IMR-90 (cell line): ENCODE results near the gene PRR36. TPM values are rescaled to one million over a fixed set of nuclear protein-coding genes. Genes with fewer than 3 reads are reported as not detected.

Source experiments
- ATAC-seq: fragments of 200-7000 bp; cut with Tn5 transposase; 2 replicates; pipeline ENCODE4 v1.9.1; 2020; ENCODE audit warnings: low read depth, mild to moderate bottlenecking, moderate library complexity
- BruUV-seq: library from RNA; stranded (reverse); fragments of 400-500 nt; replicated peaks from 2 replicates; lab custom pipeline; 2021; lab: Mats Ljungman, UMichigan
- CTCF ChIA-PET: fragments of 300-600 bp; formaldehyde crosslinking; extraction: SDS; loops from one replicate; lab custom pipeline; 2021; ENCODE audit warnings: antibody characterized with exemption; lab: Yijun Ruan, JAX
- POLR2A ChIA-PET: fragments of 300-600 bp; sonication (Branson Sonifier 250); formaldehyde crosslinking; loops from one replicate; lab custom pipeline; 2022; ENCODE audit warnings: antibody characterized with exemption; ENCODE audit not compliant: unreplicated experiment; lab: Charles Lee
- DNase-seq: peaks from one replicate; pipeline ENCODE4 v3.0.0; 2013
- H2AFZ ChIP-seq: replicated peaks from 2 replicates; pipeline ENCODE3; 2013; ENCODE audit warnings: low read length, mild to moderate bottlenecking; ENCODE audit not compliant: poor library complexity
- H2AK5ac ChIP-seq: 2 replicates; pipeline ENCODE4 v1.6.1; 2013; ENCODE audit warnings: low read depth, low read length, inconsistent platforms
- H2AK9ac ChIP-seq: replicated peaks from 2 replicates; pipeline ENCODE3; 2013; ENCODE audit warnings: mild to moderate bottlenecking, low read depth, low read length, moderate library complexity; ENCODE audit not compliant: poor library complexity
- H2BK120ac ChIP-seq: 2 replicates; pipeline ENCODE4 v1.6.1; 2013; ENCODE audit warnings: low read depth, low read length, inconsistent platforms
- H2BK15ac ChIP-seq: 3 replicates; pipeline ENCODE4 v1.6.1; 2013; ENCODE audit warnings: low read depth, low read length, inconsistent platforms
- H2BK20ac ChIP-seq: 2 replicates; pipeline ENCODE4 v1.6.1; 2013; ENCODE audit warnings: low read depth, mild to moderate bottlenecking, inconsistent platforms, low read length, moderate library complexity
- H2BK5ac ChIP-seq: 2 replicates; pipeline ENCODE4 v1.6.1; 2013; ENCODE audit warnings: mild to moderate bottlenecking, low read depth, low read length, inconsistent platforms; ENCODE audit not compliant: poor library complexity, severe bottlenecking
- H3K14ac ChIP-seq: replicated peaks from 2 replicates; pipeline ENCODE4 v1.6.1; 2013; ENCODE audit warnings: low read depth, low read length, inconsistent platforms
- H3K18ac ChIP-seq: 2 replicates; pipeline ENCODE4 v1.6.1; 2013; ENCODE audit warnings: low read depth, low read length, control low read depth
- H3K23ac ChIP-seq: 2 replicates; pipeline ENCODE4 v1.6.1; 2013; ENCODE audit warnings: low read depth, low read length, inconsistent platforms
- H3K27ac ChIP-seq: 2 replicates; pipeline ENCODE4 v1.5.1; 2013; ENCODE audit warnings: mild to moderate bottlenecking, control low read depth, low read length; ENCODE audit not compliant: insufficient read depth
- H3K27me3 ChIP-seq: 2 replicates; pipeline ENCODE4 v1.6.1; 2013; ENCODE audit warnings: low read length; ENCODE audit not compliant: control insufficient read depth, insufficient read depth
- H3K36me3 ChIP-seq: 2 replicates; pipeline ENCODE4 v1.6.1; 2013; ENCODE audit warnings: low read length, mixed read lengths; ENCODE audit not compliant: control insufficient read depth, insufficient read depth
- H3K4ac ChIP-seq: 2 replicates; pipeline ENCODE4 v1.6.1; 2013; ENCODE audit warnings: low read depth, low read length, inconsistent platforms
- H3K4me1 ChIP-seq: 2 replicates; pipeline ENCODE4 v1.6.1; 2013; ENCODE audit warnings: low read length, mixed read lengths; ENCODE audit not compliant: control insufficient read depth, insufficient read depth
- H3K4me2 ChIP-seq: 2 replicates; pipeline ENCODE4 v1.6.1; 2013; ENCODE audit warnings: low read depth, mild to moderate bottlenecking, control low read depth, low read length, moderate library complexity
- H3K4me3 ChIP-seq: 2 replicates; pipeline ENCODE4 v1.5.1; 2013; ENCODE audit warnings: low read depth, mild to moderate bottlenecking, control low read depth, low read length, moderate library complexity; ENCODE audit not compliant: insufficient read depth
- H3K56ac ChIP-seq: 2 replicates; pipeline ENCODE4 v1.6.1; 2013; ENCODE audit warnings: low read length, inconsistent platforms; ENCODE audit not compliant: insufficient read depth; ENCODE audit errors: extremely low read depth
- H3K79me1 ChIP-seq, 2 experiments: 2 replicates each; pipeline ENCODE4 v1.6.1; 2013; ENCODE audit warnings: low read length in 2 of 2, inconsistent platforms in 1 of 2, low read depth in 1 of 2
- H3K9ac ChIP-seq: 2 replicates; pipeline ENCODE4 v1.6.1; 2013; ENCODE audit warnings: low read depth, low read length, control low read depth
- H3K9me1 ChIP-seq: 2 replicates; pipeline ENCODE4 v1.6.1; 2013; ENCODE audit warnings: low read length, inconsistent platforms; ENCODE audit not compliant: insufficient read depth
- H3K9me3 ChIP-seq: 2 replicates; pipeline ENCODE4 v1.6.1; 2013; ENCODE audit warnings: low read length; ENCODE audit not compliant: control insufficient read depth, insufficient read depth
- H4K20me1 ChIP-seq: 2 replicates; pipeline ENCODE4 v1.6.1; 2013; ENCODE audit warnings: low read length, inconsistent platforms; ENCODE audit not compliant: insufficient read depth
- H4K5ac ChIP-seq: 2 replicates; pipeline ENCODE4 v1.6.1; 2013; ENCODE audit warnings: mild to moderate bottlenecking, low read depth, low read length, control low read depth
- H4K8ac ChIP-seq, 2 experiments: 2 replicates each; pipeline ENCODE4 v1.6.1; 2013; ENCODE audit warnings: low read depth in 2 of 2, low read length in 2 of 2, control low read depth in 1 of 2, inconsistent platforms in 1 of 2
- H4K91ac ChIP-seq: 2 replicates; pipeline ENCODE4 v1.6.1; 2013; ENCODE audit warnings: low read depth, low read length, inconsistent platforms; ENCODE audit not compliant: insufficient read depth
- BHLHE40 ChIP-seq: fragments of 150-350 bp; IDR thresholded peaks from 2 replicates; pipeline ENCODE4 v1.6.1; 2016; ENCODE audit warnings: mild to moderate bottlenecking, low read depth, low read length
- CEBPB ChIP-seq: IDR thresholded peaks from 2 replicates; pipeline ENCODE4 v1.6.1; 2012; ENCODE audit warnings: low read depth, low read length, improper control_type of control experiment
- CHD1 ChIP-seq: IDR thresholded peaks from 2 replicates; pipeline ENCODE4 v1.6.1; 2012; ENCODE audit warnings: low read depth, low read length, improper control_type of control experiment
- CTCF ChIP-seq: conservative IDR thresholded peaks from 2 replicates; pipeline ENCODE4 v1.5.1; 2012; ENCODE audit warnings: mild to moderate bottlenecking, low read depth, low read length, improper control_type of control experiment
- ELK1 ChIP-seq: fragments of 150-350 bp; IDR thresholded peaks from 2 replicates; pipeline ENCODE4 v1.6.1; 2016; ENCODE audit warnings: low read depth, mild to moderate bottlenecking, low read length, moderate library complexity, borderline replicate concordance
- FOS ChIP-seq: fragments of 150-350 bp; IDR thresholded peaks from 2 replicates; pipeline ENCODE4 v1.6.1; 2016; ENCODE audit warnings: low read depth, low read length
- MAFK ChIP-seq: IDR thresholded peaks from 2 replicates; pipeline ENCODE4 v1.6.1; 2012; ENCODE audit warnings: low read depth, low read length, improper control_type of control experiment
- MAZ ChIP-seq: IDR thresholded peaks from 2 replicates; pipeline ENCODE4 v1.6.1; 2012; ENCODE audit warnings: low read depth, mild to moderate bottlenecking, low read length, improper control_type of control experiment, moderate library complexity, borderline replicate concordance
- MXI1 ChIP-seq: IDR thresholded peaks from 2 replicates; pipeline ENCODE4 v1.6.1; 2012; ENCODE audit warnings: low read depth, mild to moderate bottlenecking, low read length, moderate library complexity, borderline replicate concordance
- NFE2L2 ChIP-seq: fragments of 150-350 bp; IDR thresholded peaks from 2 replicates; pipeline ENCODE4 v1.6.1; 2016; ENCODE audit warnings: low read depth, mild to moderate bottlenecking, low read length
- POLR2A ChIP-seq: IDR thresholded peaks from 2 replicates; pipeline ENCODE4 v1.6.1; 2012; ENCODE audit warnings: mild to moderate bottlenecking, low read depth, low read length
- RAD21 ChIP-seq: IDR thresholded peaks from 2 replicates; pipeline ENCODE4 v1.6.1; 2012; ENCODE audit warnings: low read length, improper control_type of control experiment
- RCOR1 ChIP-seq: IDR thresholded peaks from 2 replicates; pipeline ENCODE4 v1.6.1; 2012; ENCODE audit warnings: mild to moderate bottlenecking, low read length, improper control_type of control experiment; ENCODE audit not compliant: insufficient replicate concordance
- RFX5 ChIP-seq: IDR thresholded peaks from 2 replicates; pipeline ENCODE4 v1.8.0; 2012; ENCODE audit warnings: low read depth, mild to moderate bottlenecking, low read length, moderate library complexity
- SMC3 ChIP-seq: fragments of 150-350 bp; IDR thresholded peaks from 2 replicates; pipeline ENCODE4 v1.6.1; 2016; ENCODE audit warnings: low read depth, mild to moderate bottlenecking, antibody characterized with exemption, low read length, moderate library complexity
- USF2 ChIP-seq: fragments of 150-350 bp; IDR thresholded peaks from 2 replicates; pipeline ENCODE4 v1.6.1; 2017; ENCODE audit warnings: mild to moderate bottlenecking, antibody characterized with exemption, low read length, low read depth
- WGBS, 2 experiments: methylation state at CpG; one replicate each; pipeline versions ENCODE4 v1.1.5 to v1.1.7; 2013; ENCODE audit warnings: missing lambda C conversion rate in 2 of 2; ENCODE audit not compliant: insufficient read length in 1 of 2; ENCODE audit errors: extremely low coverage in 2 of 2; 5-methylcytosine and 5-hydroxymethylcytosine counted together
- dilution Hi-C: fragments of 300-500 bp; cut with HindIII; formaldehyde crosslinking; loops from one replicate; pipeline ENCODE4 v1.14.3; 2018; ENCODE audit warnings: low sequenced_read_pairs; ENCODE audit not compliant: unreplicated experiment
- in situ Hi-C: fragments of 300-500 bp; cut with MboI; formaldehyde crosslinking; loops from 3 replicates; pipeline ENCODE4 v1.14.3; 2019; ENCODE audit warnings: low sequenced_read_pairs, inconsistent platforms, mixed read lengths
- intact Hi-C: fragments of 100-400 bp; cut with micrococcal nuclease; formaldehyde crosslinking; loops from 2 replicates; pipeline ENCODE4 v1.10.0; 2022
- polyA plus RNA-seq, 3 experiments: library from polyadenylated mRNA; depleted of rRNA; stranded (reverse); fragments of >200 nt; gene quantifications; 2 replicates each; pipeline ENCODE4 v1.2.3, GENCODE V29; 2012; ENCODE audit warnings: low replicate concordance in 1 of 3
- total RNA-seq: library from RNA; depleted of rRNA; stranded (reverse); fragments of >200 nt; gene quantifications from 2 replicates; pipeline ENCODE4 v1.2.3, GENCODE V29; 2012

Gene PRR36
- total and polyA plus RNA-seq, 2 of the 4 experiments (the other 2 are of a cell fraction): 0.02 TPM; not detected in 1

DNA sequence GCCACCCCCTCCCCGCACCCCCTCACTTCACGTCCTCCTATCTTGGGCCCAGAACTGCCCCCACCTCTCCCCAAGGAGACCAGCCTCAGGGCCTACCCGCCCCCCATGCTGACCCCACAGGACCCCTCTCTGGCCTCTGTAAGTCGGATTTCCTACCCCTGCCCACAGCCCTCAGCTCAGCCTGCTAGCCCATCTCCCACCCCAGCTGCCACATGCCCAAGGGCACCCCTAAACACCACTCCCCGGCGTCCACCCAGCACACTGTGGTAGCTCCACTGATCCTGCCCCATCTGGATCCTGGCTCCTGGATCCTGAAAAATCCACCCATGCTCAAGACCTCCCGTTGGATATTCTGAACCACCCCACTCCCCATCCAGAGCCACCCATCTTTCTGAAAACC is 43.4 kb downstream of the PRR36 start:
- no peak for DNase-seq
- Histone ChIP-seq H3K4me2 (peak overlapping the region; percentile 71), H4K5ac (no peak overlapping the region), H2BK20ac (no peak overlapping the region), H3K56ac (no peak overlapping the region), H4K8ac (no peak overlapping the region), H3K4me1 (peaks cover 14% of the 10 kb centered on the region; the same call in 1 of the 2 replicates), H3K23ac (peak overlapping the region; percentile 7; the same call in 1 of the 2 replicates), H3K27me3 (0 out of 2 replicates have a peak, but pooled peaks cover 2% of the 10 kb centered on the region), H3K9me3 (no peaks in the 10 kb centered on the region), H3K4me3 (peak overlapping the region; percentile 63), H3K36me3 (no peaks in the 10 kb centered on the region), H4K91ac (no peak overlapping the region), H2BK120ac (no peak overlapping the region), H3K9ac (peak overlapping the region; percentile 57; the same call in 1 of the 2 replicates), H3K18ac (no peak overlapping the region), H4K20me1 (peaks cover 10% of the 10 kb centered on the region), H3K4ac (no peak overlapping the region), H3K27ac (no peak overlapping the region; the same call in 1 of the 2 replicates), H3K14ac (no peak overlapping the region), H2AFZ (peak overlapping the region; percentile 32), H2BK15ac (no peak overlapping the region), H2AK5ac (no peak overlapping the region), H3K9me1 (peaks cover 2% of the 10 kb centered on the region; the same call in 1 of the 2 replicates), H2AK9ac (peak overlapping the region; percentile 44), H2BK5ac (no peak overlapping the region), H3K79me1 (peaks cover 0 to 40% of the 10 kb centered on the region in 2 experiments; a peak in 2 of 4 replicates)
- in situ Hi-C loops (no loop called here), dilution Hi-C loops (no loop called here), intact Hi-C loops (no loop called here)
- POLR2A ChIA-PET: interaction anchor here (0.6 kb wide), 1 partner anchor 540 kb away, joined by 14 read pairs; no protein-coding TSS in a partner anchor
- TF ChIP-seq RCOR1 (no peak), CTCF (no peak), NFE2L2 (no peak), MAZ (no peak), SMC3 (no peak), RFX5 (no peak), RAD21 (no peak), FOS (no peak), BHLHE40 (no peak), ELK1 (no peak), POLR2A (no peak), USF2 (no peak), CHD1 (no peak), MAFK (no peak), CEBPB (no peak), MXI1 (no peak)
- ATAC-seq: no peak
- CTCF ChIA-PET: interaction anchor here (0.6 kb wide), 1 partner anchor 434 kb away, joined by 3 read pairs; no protein-coding TSS in a partner anchor
- no TSS peak for BruUV-seq
- WGBS, 2 experiments: 27% methylated on average over 3 of the region's 7 CpGs; no CpG with 5 or more reads in 1 of the 2 experiments
